Colonic mucosa (tissue), 4 donors: Measurements from ENCODE around the gene SHISA6. TPM values are rescaled to one million over a fixed set of nuclear protein-coding genes. Genes with fewer than 3 reads are reported as not detected.

Experiments
- DNase-seq: peaks from one replicate; pipeline ENCODE4 v3.0.0-alpha.2; 2020
- H3K27ac ChIP-seq: fragments of 200-600 bp; one replicate; pipeline ENCODE4 v1.8.0; 2021
- H3K27me3 ChIP-seq: fragments of 200-600 bp; one replicate; pipeline ENCODE4 v1.8.0; 2021
- H3K36me3 ChIP-seq: fragments of 200-600 bp; one replicate; pipeline ENCODE4 v1.8.0; 2021
- H3K4me1 ChIP-seq: fragments of 200-600 bp; one replicate; pipeline ENCODE4 v1.8.0; 2021; ENCODE audit warnings: mild to moderate bottlenecking
- H3K4me3 ChIP-seq: fragments of 200-600 bp; one replicate; pipeline ENCODE4 v1.8.0; 2021
- H3K9ac ChIP-seq, 2 donors: one replicate each; pipeline ENCODE4 v1.7.0; 2013; ENCODE audit warnings: control low read depth in 2 of 2, low read depth in 2 of 2, low read length in 2 of 2
- H3K9me3 ChIP-seq: fragments of 200-600 bp; one replicate; pipeline ENCODE4 v1.8.0; 2021
- CTCF ChIP-seq: fragments of 200-600 bp; IDR thresholded peaks from one replicate; pipeline ENCODE4 v1.8.0; 2022; ENCODE audit warnings: antibody characterized with exemption, mild to moderate bottlenecking
- intact Hi-C: fragments of 100-400 bp; cut with DNase I; formaldehyde crosslinking; loops from one replicate; pipeline ENCODE4 v1.14.1; 2022
- total RNA-seq, 2 donors: library from RNA; stranded (reverse); fragmentation: NEBNext Ultra II Directional in 1 of 2; extraction: Animal tissue kit (Norgen Biotek cat#: 25700) in 1 of 2; gene quantifications; one replicate each; pipeline ENCODE4 v1.2.1, GENCODE V29; 2021
- donor health status: healthy.
- donor health status: DM: no; HTN: no; CAD: no.
- donor health status: DM: no; HTN: no; CAD: no.

The SHISA6 gene
- total RNA-seq, 2 donors from 2014 or later, result 0.45 to 0.59 TPM

- H3K27me3 ChIP-seq, result no peaks in the 10 kb centered on the region
- H3K9ac ChIP-seq, result no peak overlapping the region
- H3K27ac ChIP-seq, result no peak overlapping the region
- DNase-seq, result no peak
- no peaks in the 10 kb centered on the region for H3K9me3 ChIP-seq
- intact Hi-C loops, result no loop called here
- no peak overlapping the region for H3K4me3 ChIP-seq
- H3K36me3 ChIP-seq, result no peaks in the 10 kb centered on the region
- no peaks in the 10 kb centered on the region for H3K4me1 ChIP-seq
- no peak for TF ChIP-seq CTCF
Observed at GRCh38 chr17:11212792-11213191, 28.2 kb upstream of the SHISA6 start.

GRCh38 chr17:11216976-11217375 is 24.0 kb upstream of the SHISA6 start:
- no peaks in the 10 kb centered on the region for H3K27me3 ChIP-seq
- no peaks in the 10 kb centered on the region for H3K9me3 ChIP-seq
- H3K27ac ChIP-seq, result no peak overlapping the region
- no peaks in the 10 kb centered on the region for H3K4me1 ChIP-seq
- H3K4me3 ChIP-seq, result no peak overlapping the region
- intact Hi-C loops, result no loop called here
- no peak for DNase-seq
- no peak for TF ChIP-seq CTCF
- no peaks in the 10 kb centered on the region for H3K36me3 ChIP-seq
- H3K9ac ChIP-seq, result no peak overlapping the region

GRCh38 chr17:11221196-11221595 is 19.8 kb upstream of the SHISA6 start:
- no peak for DNase-seq
- Histone ChIP-seq H3K4me3 (no peak overlapping the region), H3K27ac (no peak overlapping the region), H3K36me3 (no peaks in the 10 kb centered on the region), H3K9ac (no peak overlapping the region), H3K9me3 (no peaks in the 10 kb centered on the region), H3K27me3 (no peaks in the 10 kb centered on the region), H3K4me1 (no peaks in the 10 kb centered on the region)
- intact Hi-C loops, result no loop called here
- no peak for TF ChIP-seq CTCF

GRCh38 chr17:11221721-11222120 is 19.3 kb upstream of the SHISA6 start:
- Histone ChIP-seq H3K9ac (no peak overlapping the region), H3K27me3 (no peaks in the 10 kb centered on the region), H3K4me1 (no peaks in the 10 kb centered on the region), H3K9me3 (no peaks in the 10 kb centered on the region), H3K4me3 (no peak overlapping the region), H3K27ac (no peak overlapping the region), H3K36me3 (no peaks in the 10 kb centered on the region)
- intact Hi-C loops, result no loop called here
- TF ChIP-seq CTCF, result no peak
- DNase-seq, result no peak

- H3K27me3 ChIP-seq, result peaks cover 26% of the 10 kb centered on the region
- H3K9me3 ChIP-seq, result no peaks in the 10 kb centered on the region
- no peak for TF ChIP-seq CTCF
- H3K4me1 ChIP-seq, result no peaks in the 10 kb centered on the region
- H3K36me3 ChIP-seq, result no peaks in the 10 kb centered on the region
- H3K4me3 ChIP-seq, result no peak overlapping the region
- H3K27ac ChIP-seq, result no peak overlapping the region
- intact Hi-C loops, result no loop called here
- no peak for DNase-seq
- no peak overlapping the region for H3K9ac ChIP-seq
Observed at GRCh38 chr17:11238705-11239104, 2.3 kb upstream of the SHISA6 start.
